DMS 273 treated with DMSO at 0.1 percent for 48 hours (cell line): ENCODE measurements around the gene MRPL19.

Experiments used
- DNase-seq: peaks from one replicate; lab custom pipeline; 2025; lab: John Stamatoyannopoulos, UW

The MRPL19 gene

DNA sequence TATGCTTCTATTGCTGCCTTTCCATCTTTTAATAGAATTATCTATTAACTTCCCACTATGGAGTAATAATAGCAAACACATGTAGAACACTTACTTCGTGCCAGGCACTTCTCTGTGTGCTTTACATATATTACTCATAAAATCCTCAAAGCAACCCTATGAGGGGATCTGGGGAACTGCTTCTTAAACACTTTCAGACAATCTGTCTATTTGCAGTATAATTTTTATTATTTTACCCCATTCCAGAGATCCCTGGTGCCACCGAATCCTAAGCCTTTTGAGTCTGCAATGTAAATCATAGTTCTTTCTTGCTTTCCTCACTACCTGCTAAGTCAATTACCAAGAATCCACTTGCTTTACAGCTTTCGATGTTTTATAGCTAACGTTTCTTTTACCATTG lies 89.7 kb downstream of the MRPL19 start:
- DNase-seq = no peak

GRCh38 chr2:75737961-75738360 lies 91.4 kb downstream of the MRPL19 start:
- no peak for DNase-seq
